GM12892 (cell line): ENCODE results near the gene KAT2A.

Source experiments
- POLR2A ChIP-seq: IDR thresholded peaks from 2 replicates; pipeline ENCODE4 v1.6.1; 2011; ENCODE audit warnings: low read depth, low read length, control low read depth
- POLR2AphosphoS5 ChIP-seq: IDR thresholded peaks from 2 replicates; pipeline ENCODE4 v1.6.1; 2011; ENCODE audit warnings: low read depth, low read length, control low read depth
- TAF1 ChIP-seq: IDR thresholded peaks from 2 replicates; pipeline ENCODE4 v1.6.1; 2011; ENCODE audit warnings: low read depth, mild to moderate bottlenecking, control low read depth, low read length, borderline replicate concordance

GRCh38 chr17:42127414-42127813 lies 6.2 kb upstream of the KAT2A start:
- TF ChIP-seq POLR2A (no peak), TAF1 (no peak), POLR2AphosphoS5 (no peak)
